ENCODE results near the gene DNAJC1.

The DNAJC1 gene

GRCh38 chr10:21899736-21900135 is 103.8 kb downstream of the DNAJC1 start:
- no peak for TF ChIP-seq EZH2phosphoT487 (IDR thresholded peaks at IDR 0.05; ENCODE audit: borderline replicate concordance, low read length)
- TF ChIP-seq CTCF (IDR thresholded peaks at IDR 0.05; ENCODE audit: low read depth, low read length, poor library complexity, severe bottlenecking): no peak
- no peak overlapping the region for H3K4me2 ChIP-seq (ENCODE audit: low read length)
- no peaks in the 10 kb centered on the region for H3F3A ChIP-seq (ENCODE audit: control insufficient read depth, insufficient read depth)

GRCh38 chr10:21895932-21896331 is 107.6 kb downstream of the DNAJC1 start:
- Histone ChIP-seq H3K27ac (ENCODE audit: low read depth, low read length) (no peak overlapping the region), H3K4me1 (ENCODE audit: control insufficient read depth, low read length) (no peaks in the 10 kb centered on the region), H3K9me3 (ENCODE audit: control insufficient read depth, insufficient read depth, low read length) (no peaks in the 10 kb centered on the region), H3K27me3 (ENCODE audit: control insufficient read depth, low read length) (no peaks in the 10 kb centered on the region), H3F3A (ENCODE audit: control insufficient read depth, insufficient read depth) (no peaks in the 10 kb centered on the region), H3K9me2 (replicated peaks; ENCODE audit: control insufficient read depth, low read length) (no peaks in the 10 kb centered on the region), H3K4me3 (ENCODE audit: low read length) (no peak overlapping the region), H3K36me3 (ENCODE audit: control insufficient read depth, low read length) (no peaks in the 10 kb centered on the region), H4K20me1 (ENCODE audit: control insufficient read depth, insufficient read depth, low read depth, low read length) (no peaks in the 10 kb centered on the region), H3K4me2 (ENCODE audit: low read length) (no peak overlapping the region), H3K79me2 (ENCODE audit: control insufficient read depth, low read length) (no peaks in the 10 kb centered on the region)
- TF ChIP-seq EZH2phosphoT487 (IDR thresholded peaks at IDR 0.05; ENCODE audit: borderline replicate concordance, low read length) (no peak), CTCF (IDR thresholded peaks at IDR 0.05; ENCODE audit: low read depth, low read length, poor library complexity, severe bottlenecking) (no peak)

More at GRCh38 chr10:21899736-21900135, 103.8 kb downstream of the DNAJC1 start:
- Histone ChIP-seq H3K79me2 (ENCODE audit: control insufficient read depth, low read length) (no peaks in the 10 kb centered on the region), H3K4me1 (ENCODE audit: control insufficient read depth, low read length) (no peaks in the 10 kb centered on the region), H3K36me3 (ENCODE audit: control insufficient read depth, low read length) (no peaks in the 10 kb centered on the region), H3K4me3 (ENCODE audit: low read length) (no peak overlapping the region), H4K20me1 (ENCODE audit: control insufficient read depth, insufficient read depth, low read depth, low read length) (no peaks in the 10 kb centered on the region), H3K27ac (ENCODE audit: low read depth, low read length) (no peak overlapping the region), H3K27me3 (ENCODE audit: control insufficient read depth, low read length) (no peaks in the 10 kb centered on the region), H3K9me3 (ENCODE audit: control insufficient read depth, insufficient read depth, low read length) (no peaks in the 10 kb centered on the region), H3K9me2 (replicated peaks; ENCODE audit: control insufficient read depth, low read length) (no peaks in the 10 kb centered on the region)

- H3K9me2 ChIP-seq (replicated peaks; ENCODE audit: control insufficient read depth, low read length): no peaks in the 10 kb centered on the region
- H3K4me1 ChIP-seq (ENCODE audit: control insufficient read depth, low read length): no peaks in the 10 kb centered on the region
- H3K4me2 ChIP-seq (ENCODE audit: low read length): no peak overlapping the region
- H3K27ac ChIP-seq (ENCODE audit: low read depth, low read length): no peak overlapping the region
- no peaks in the 10 kb centered on the region for H3K79me2 ChIP-seq (ENCODE audit: control insufficient read depth, low read length)
- no peaks in the 10 kb centered on the region for H3F3A ChIP-seq (ENCODE audit: control insufficient read depth, insufficient read depth)
- no peak overlapping the region for H3K4me3 ChIP-seq (ENCODE audit: low read length)
- no peaks in the 10 kb centered on the region for H3K9me3 ChIP-seq (ENCODE audit: control insufficient read depth, insufficient read depth, low read length)
- TF ChIP-seq EZH2phosphoT487 (IDR thresholded peaks at IDR 0.05; ENCODE audit: borderline replicate concordance, low read length) (no peak), CTCF (IDR thresholded peaks at IDR 0.05; ENCODE audit: low read depth, low read length, poor library complexity, severe bottlenecking) (no peak)
- H3K36me3 ChIP-seq (ENCODE audit: control insufficient read depth, low read length): no peaks in the 10 kb centered on the region
- no peaks in the 10 kb centered on the region for H4K20me1 ChIP-seq (ENCODE audit: control insufficient read depth, insufficient read depth, low read depth, low read length)
- no peaks in the 10 kb centered on the region for H3K27me3 ChIP-seq (ENCODE audit: control insufficient read depth, low read length)
Observed at GRCh38 chr10:21894648-21895342, 108.7 kb downstream of the DNAJC1 start.
